22Rv1 (cell line): Measurements from ENCODE around the gene UGDH.

Experiments used
- H3K27ac ChIP-seq: fragments of 450-650 bp; 2 replicates; pipeline ENCODE4 v1.5.1; 2017
- CTCF ChIP-seq: fragments of 450-650 bp; IDR thresholded peaks from 2 replicates; pipeline ENCODE4 v1.5.1; 2017; ENCODE audit warnings: mild to moderate bottlenecking
- ZFX ChIP-seq: fragments of 450-650 bp; IDR thresholded peaks from 2 replicates; pipeline ENCODE4 v1.6.1; 2017; ENCODE audit warnings: antibody characterized with exemption, borderline replicate concordance

UGDH gene

GRCh38 chr4:39563346-39563847 is 36.2 kb upstream of the UGDH start:
- TF ChIP-seq CTCF (no peak), ZFX (no peak)
- H3K27ac ChIP-seq, result no peak overlapping the region

- no peak for TF ChIP-seq ZFX
- TF ChIP-seq CTCF, result no peak
- no peak overlapping the region for H3K27ac ChIP-seq
Observed at GRCh38 chr4:39562792-39563191, 35.6 kb upstream of the UGDH start.

- no peak overlapping the region for H3K27ac ChIP-seq
- no peak for TF ChIP-seq ZFX
- TF ChIP-seq CTCF, result no peak
Observed at GRCh38 chr4:39559626-39560025, 32.4 kb upstream of the UGDH start.

GRCh38 chr4:39555472-39555871 is 28.2 kb upstream of the UGDH start:
- no peak for TF ChIP-seq CTCF
- no peak overlapping the region for H3K27ac ChIP-seq

- TF ChIP-seq ZFX, result no peak
- TF ChIP-seq CTCF, result no peak
- H3K27ac ChIP-seq, result peak overlapping the region; percentile 54
Observed at GRCh38 chr4:39548425-39549067, 21.3 kb upstream of the UGDH start.

GRCh38 chr4:39544580-39545315 is 17.5 kb upstream of the UGDH start:
- TF ChIP-seq ZFX, result no peak
- no peak for TF ChIP-seq CTCF
- peak overlapping the region; percentile 86 for H3K27ac ChIP-seq

GRCh38 chr4:39544080-39544479 is 16.8 kb upstream of the UGDH start:
- peak overlapping the region; percentile 86 for H3K27ac ChIP-seq
